CD4-positive, alpha-beta T cell (primary cell): ENCODE data around the gene GPC6. TPM values are rescaled to one million over a fixed set of nuclear protein-coding genes. Genes with fewer than 3 reads are reported as not detected.

Experiments used
- ATAC-seq: fragments of 200-7000 bp; cut with Tn5 transposase; one replicate; pipeline ENCODE4 v1.10.0; 2022; ENCODE audit warnings: mild to moderate bottlenecking; ENCODE audit not compliant: poor library complexity
- CTCF ChIA-PET: fragments of 350-600 bp; sonication (Branson Sonifier 250); formaldehyde crosslinking; loops from one replicate; lab custom pipeline; 2021; ENCODE audit warnings: antibody characterized with exemption, inconsistent platforms; lab: Charles Lee
- POLR2A ChIA-PET: fragments of 350-600 bp; sonication (Branson Sonifier 250); formaldehyde crosslinking; loops from one replicate; lab custom pipeline; 2021; ENCODE audit warnings: antibody characterized with exemption, inconsistent platforms; lab: Charles Lee
- DNase-seq, 14 experiments: peaks; one replicate each; pipeline ENCODE4 v3.0.0-alpha.2; 2013 to 2020; ENCODE audit warnings: mixed read lengths in 2 of 14
- H3K27ac ChIP-seq, 2 donors: one replicate each; pipeline versions ENCODE4 v1.5.1 to v1.7.0; 2013; ENCODE audit warnings: low read length in 2 of 2, low read depth in 1 of 2, mild to moderate bottlenecking in 1 of 2
- H3K27me3 ChIP-seq, 2 experiments: 1 replicate in 1 of 2; 2 replicates in 1 of 2; pipeline versions ENCODE4 v1.6.1 to v1.7.0; 2013; ENCODE audit warnings: low read length in 2 of 2, control low read depth in 1 of 2, mild to moderate bottlenecking in 1 of 2, moderate library complexity in 1 of 2; ENCODE audit not compliant: insufficient read depth in 2 of 2, control insufficient read depth in 1 of 2
- H3K36me3 ChIP-seq: one replicate; pipeline ENCODE4 v1.6.1; 2013; ENCODE audit warnings: low read length, control low read depth; ENCODE audit not compliant: insufficient read depth
- H3K4me1 ChIP-seq: one replicate; pipeline ENCODE4 v1.6.1; 2013; ENCODE audit warnings: low read length, control low read depth; ENCODE audit not compliant: insufficient read depth
- H3K4me3 ChIP-seq: one replicate; pipeline ENCODE4 v1.5.1; 2013; ENCODE audit warnings: mild to moderate bottlenecking, low read length, moderate library complexity
- H3K9me3 ChIP-seq, 2 experiments: 1 replicate in 1 of 2; 2 replicates in 1 of 2; pipeline versions ENCODE4 v1.6.1 to v1.7.0; 2013; ENCODE audit warnings: low read length in 2 of 2, mild to moderate bottlenecking in 2 of 2, control low read depth in 1 of 2, moderate library complexity in 1 of 2; ENCODE audit not compliant: control insufficient read depth in 1 of 2, insufficient read depth in 1 of 2
- H3K27ac Mint-ChIP-seq: one replicate; pipeline ENCODE4 v1.8.0; 2020; ENCODE audit warnings: mixed read lengths
- H3K27me3 Mint-ChIP-seq: one replicate; pipeline ENCODE4 v1.8.0; 2021; ENCODE audit warnings: mixed read lengths
- H3K36me3 Mint-ChIP-seq: one replicate; pipeline ENCODE4 v1.8.0; 2021; ENCODE audit warnings: low read depth, mixed read lengths
- H3K4me1 Mint-ChIP-seq: one replicate; pipeline ENCODE4 v1.8.0; 2021; ENCODE audit warnings: low read depth, mixed read lengths
- H3K4me3 Mint-ChIP-seq: one replicate; pipeline ENCODE4 v1.8.0; 2020; ENCODE audit warnings: mild to moderate bottlenecking, mixed read lengths
- H3K9me3 Mint-ChIP-seq: one replicate; pipeline ENCODE4 v1.8.0; 2020; ENCODE audit warnings: mixed read lengths
- CTCF ChIP-seq: fragments of 200-600 bp; IDR thresholded peaks from one replicate; pipeline ENCODE4 v1.8.0; 2022; ENCODE audit warnings: antibody characterized with exemption, mild to moderate bottlenecking
- intact Hi-C, 2 experiments: fragments of 100-400 bp; cut with DNase I in 1 of 2; cut with micrococcal nuclease in 1 of 2; formaldehyde crosslinking; loops; one replicate each; pipeline versions ENCODE4 v1.15.1 to v1.9.0; 2023 to 2025; cut with DNase I, micrococcal nuclease
- total RNA-seq, 174 experiments: library from RNA in 2 of 174; stranded (reverse) in 2 of 174; gene quantifications; one replicate each; pipeline ENCODE4 v1.2.3 and lab custom pipeline; 2021 to 2026

Gene GPC6
- total RNA-seq, 2 experiments from 2014 or later: not detected

GRCh38 chr13:94056362-94056990 lies 829.9 kb downstream of the GPC6 start:
- POLR2A ChIA-PET: no interaction called here
- H3K9me3 Mint-ChIP-seq: no peaks in the 10 kb centered on the region
- Histone ChIP-seq H3K4me1 (no peaks in the 10 kb centered on the region), H3K4me3 (no peak overlapping the region), H3K27me3 (no peaks in the 10 kb centered on the region), H3K36me3 (no peaks in the 10 kb centered on the region), H3K27ac (no peak overlapping the region), H3K9me3 (no peaks in the 10 kb centered on the region)
- H3K36me3 Mint-ChIP-seq: no peaks in the 10 kb centered on the region
- H3K27ac Mint-ChIP-seq: no peak overlapping the region
- intact Hi-C loops: no loop called here
- peaks cover 11% of the 10 kb centered on the region for H3K27me3 Mint-ChIP-seq
- no peaks in the 10 kb centered on the region for H3K4me1 Mint-ChIP-seq
- ATAC-seq: no peak
- CTCF ChIA-PET: no interaction called here
- no peak for DNase-seq
- no peak for TF ChIP-seq CTCF
- no peak overlapping the region for H3K4me3 Mint-ChIP-seq

DNA sequence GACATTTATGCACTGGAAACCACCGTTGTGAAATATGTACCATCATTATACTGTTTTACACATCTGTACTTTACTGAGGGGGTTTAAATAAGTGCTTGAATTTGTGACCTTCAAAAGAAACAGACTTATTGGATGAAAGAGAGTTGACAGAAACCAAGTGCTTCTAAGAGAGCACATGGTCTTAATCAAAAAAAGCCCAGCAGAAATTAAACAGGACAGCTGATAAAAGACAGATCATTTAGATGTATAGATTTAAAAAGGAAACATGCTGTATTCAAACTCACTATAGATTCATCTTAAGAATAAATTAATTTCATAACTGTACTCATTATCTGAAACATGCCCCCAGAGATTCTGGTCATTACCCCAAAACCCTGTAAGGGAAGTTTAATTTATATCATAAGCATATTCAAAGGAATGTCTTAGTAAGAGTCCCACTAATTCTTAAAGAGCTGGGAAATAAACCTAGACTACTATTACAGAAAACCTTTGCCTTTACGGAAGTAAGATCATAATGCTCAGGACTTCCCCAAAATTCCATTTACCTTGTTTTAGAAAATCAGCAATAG lies 831.1 kb downstream of the GPC6 start:
- Mint-ChIP-seq H3K4me3 (no peak overlapping the region), H3K4me1 (no peaks in the 10 kb centered on the region), H3K27me3 (peaks cover 5% of the 10 kb centered on the region), H3K27ac (no peak overlapping the region), H3K9me3 (no peaks in the 10 kb centered on the region), H3K36me3 (no peaks in the 10 kb centered on the region)
- H3K27ac ChIP-seq: no peak overlapping the region
- H3K36me3 ChIP-seq: no peaks in the 10 kb centered on the region
- H3K9me3 ChIP-seq: no peaks in the 10 kb centered on the region
- ChIA-PET CTCF (no interaction called here), POLR2A (no interaction called here)
- ATAC-seq: no peak
- intact Hi-C loops: no loop called here
- H3K4me1 ChIP-seq: no peaks in the 10 kb centered on the region
- no peak for DNase-seq
- TF ChIP-seq CTCF: no peak
- H3K27me3 ChIP-seq: no peaks in the 10 kb centered on the region
- no peak overlapping the region for H3K4me3 ChIP-seq

- no peak for ATAC-seq
- H3K9me3 Mint-ChIP-seq: no peaks in the 10 kb centered on the region
- Histone ChIP-seq H3K9me3 (no peaks in the 10 kb centered on the region), H3K4me1 (no peaks in the 10 kb centered on the region), H3K4me3 (no peak overlapping the region), H3K27ac (no peak overlapping the region), H3K36me3 (no peaks in the 10 kb centered on the region), H3K27me3 (no peaks in the 10 kb centered on the region)
- ChIA-PET CTCF (no interaction called here), POLR2A (no interaction called here)
- H3K4me1 Mint-ChIP-seq: no peaks in the 10 kb centered on the region
- H3K36me3 Mint-ChIP-seq: no peaks in the 10 kb centered on the region
- no peak for TF ChIP-seq CTCF
- H3K27ac Mint-ChIP-seq: no peak overlapping the region
- no peak for DNase-seq
- intact Hi-C loops: no loop called here
- H3K4me3 Mint-ChIP-seq: no peak overlapping the region
- H3K27me3 Mint-ChIP-seq: peaks cover 5% of the 10 kb centered on the region
These were observed 832.3 kb downstream of the GPC6 start for GRCh38 chr13:94058821-94059360.
